Glutamatergic neuron (in vitro differentiated cells): ENCODE results near the gene CBFA2T3. TPM values are rescaled to one million over a fixed set of nuclear protein-coding genes. Genes with fewer than 3 reads are reported as not detected.
A peak's percentile ranks its signal among the peaks of the same experiment; 100 is the strongest.

Source experiments
- DNase-seq: peaks from one replicate; pipeline ENCODE4 v3.0.0; 2022
- H3K27ac Mint-ChIP-seq: one replicate; pipeline ENCODE4 v1.8.0; 2020; ENCODE audit warnings: mild to moderate bottlenecking, mixed read lengths, inconsistent platforms; ENCODE audit not compliant: unreplicated experiment
- H3K27me3 Mint-ChIP-seq: one replicate; pipeline ENCODE4 v1.8.0; 2020; ENCODE audit warnings: mild to moderate bottlenecking, moderate library complexity, mixed read lengths, inconsistent platforms; ENCODE audit not compliant: unreplicated experiment
- H3K36me3 Mint-ChIP-seq: one replicate; pipeline ENCODE4 v1.8.0; 2020; ENCODE audit warnings: mild to moderate bottlenecking, mixed read lengths, inconsistent platforms; ENCODE audit not compliant: unreplicated experiment
- H3K4me1 Mint-ChIP-seq: one replicate; pipeline ENCODE4 v1.8.0; 2020; ENCODE audit warnings: mild to moderate bottlenecking, low read depth, mixed read lengths, inconsistent platforms; ENCODE audit not compliant: unreplicated experiment
- H3K4me3 Mint-ChIP-seq: one replicate; pipeline ENCODE4 v1.8.0; 2020; ENCODE audit warnings: mild to moderate bottlenecking, mixed read lengths, inconsistent platforms; ENCODE audit not compliant: unreplicated experiment
- H3K9me3 Mint-ChIP-seq: one replicate; pipeline ENCODE4 v1.8.0; 2020; ENCODE audit warnings: mild to moderate bottlenecking, moderate library complexity, mixed read lengths, inconsistent platforms; ENCODE audit not compliant: unreplicated experiment
- CTCF ChIP-seq: fragments of 200-600 bp; sonication (generic); IDR thresholded peaks from one replicate; pipeline ENCODE4 v1.5.0; 2021; ENCODE audit not compliant: partially characterized antibody, unreplicated experiment
- long read RNA-seq: library from polyadenylated mRNA; unstranded; transcript quantifications from one replicate; pipeline ENCODE4 v2.0.0, GENCODE V29; 2020; ENCODE audit not compliant: unreplicated experiment
- total RNA-seq: library from RNA; stranded (reverse); fragmentation: NEBNext Ultra II Directional; extraction: Animal tissue kit (Norgen Biotek cat#: 25700); gene quantifications from one replicate; pipeline ENCODE4 v1.2.1, GENCODE V29; 2021; ENCODE audit not compliant: unreplicated experiment

CBFA2T3 gene
- total RNA-seq, result 126 TPM
- long read RNA-seq, full-length matches to known transcripts, result 2 of 14 reads
- long read RNA-seq, partial matches to known transcripts, result 2 of 14 reads
- long read RNA-seq, other reads (novel, unspliced or antisense), result 10 of 14 reads

- Mint-ChIP-seq H3K36me3 (no peaks in the 10 kb centered on the region), H3K27me3 (peaks cover 5% of the 10 kb centered on the region), H3K27ac (no peak within 1 kb of the TSS), H3K9me3 (peaks cover 3% of the 10 kb centered on the region), H3K4me3 (no peak within 1 kb of the TSS), H3K4me1 (peaks cover 9% of the 10 kb centered on the region)
- peak; percentile 76 for DNase-seq
- TF ChIP-seq CTCF, result no peak
Observed at GRCh38 chr16:88977018-88977811, at the start of gene CBFA2T3. Gene CBFA2T3, minus strand, starts transcription at chr16:88977207. Its CDS starts 400 bp downstream, at chr16:88976807.

- H3K9me3 Mint-ChIP-seq, result peaks cover 13% of the 10 kb centered on the region
- no peak for TF ChIP-seq CTCF
- H3K4me1 Mint-ChIP-seq, result peaks cover 11% of the 10 kb centered on the region
- peaks cover 5% of the 10 kb centered on the region for H3K27me3 Mint-ChIP-seq
- H3K4me3 Mint-ChIP-seq, result no peak overlapping the region
- no peak for DNase-seq
- H3K27ac Mint-ChIP-seq, result no peak overlapping the region
- H3K36me3 Mint-ChIP-seq, result peaks cover 26% of the 10 kb centered on the region
Observed at GRCh38 chr16:89026121-89026612, 49.2 kb upstream of the CBFA2T3 start.

- Mint-ChIP-seq H3K27ac (no peak overlapping the region), H3K36me3 (peaks cover 22% of the 10 kb centered on the region), H3K27me3 (peaks cover 5% of the 10 kb centered on the region), H3K4me3 (no peak overlapping the region), H3K4me1 (peaks cover 11% of the 10 kb centered on the region), H3K9me3 (peaks cover 13% of the 10 kb centered on the region)
- DNase-seq, result no peak
- TF ChIP-seq CTCF, result no peak
Observed at GRCh38 chr16:89025636-89026035, 48.6 kb upstream of the CBFA2T3 start.

GRCh38 chr16:89024546-89025060 lies 47.6 kb upstream of the CBFA2T3 start:
- peaks cover 14% of the 10 kb centered on the region for H3K9me3 Mint-ChIP-seq
- TF ChIP-seq CTCF, result no peak
- peaks cover 11% of the 10 kb centered on the region for H3K4me1 Mint-ChIP-seq
- H3K4me3 Mint-ChIP-seq, result no peak overlapping the region
- H3K27ac Mint-ChIP-seq, result no peak overlapping the region
- H3K36me3 Mint-ChIP-seq, result peaks cover 22% of the 10 kb centered on the region
- DNase-seq, result no peak
- peaks cover 5% of the 10 kb centered on the region for H3K27me3 Mint-ChIP-seq
